H1 (cell line): Measurements from ENCODE around the gene ZNF8. TPM values are rescaled to one million over a fixed set of nuclear protein-coding genes. Genes with fewer than 3 reads are reported as not detected.

Experiments used
- CTCF ChIA-PET: fragments of 300-600 bp; sonication (Branson Sonifier 250); formaldehyde crosslinking; loops from one replicate; lab custom pipeline; 2021; ENCODE audit not compliant: partially characterized antibody; lab: Charles Lee
- POLR2A ChIA-PET: fragments of 300-600 bp; sonication (Branson Sonifier 250); formaldehyde crosslinking; loops from one replicate; lab custom pipeline; 2021; ENCODE audit warnings: inconsistent platforms; ENCODE audit not compliant: partially characterized antibody; lab: Charles Lee
- DNase-seq, 2 experiments: peaks; one replicate each; pipeline versions ENCODE4 v3.0.0 to v3.0.0-alpha.2; 2010 to 2022; ENCODE audit warnings: low spot score in 2 of 2, low read depth in 1 of 2, mixed read lengths in 1 of 2
- FAIRE-seq: peaks from 2 replicates; lab custom pipeline; 2011; peaks lifted over from hg19 to GRCh38; lab: Jason Lieb, UNC
- H2AFZ ChIP-seq: 2 replicates; pipeline ENCODE4 v1.8.1; 2012; ENCODE audit warnings: low read length, inconsistent platforms
- H2AK5ac ChIP-seq: 2 replicates; pipeline ENCODE4 v1.6.1; 2013; ENCODE audit warnings: low read depth, low read length
- H2BK120ac ChIP-seq: replicated peaks from 2 replicates; pipeline ENCODE3; 2013; ENCODE audit warnings: low read depth, low read length, inconsistent platforms
- H2BK12ac ChIP-seq: 2 replicates; pipeline ENCODE4 v1.6.1; 2013; ENCODE audit warnings: low read depth, low read length
- H2BK15ac ChIP-seq: 2 replicates; pipeline ENCODE4 v1.6.1; 2013; ENCODE audit warnings: low read length
- H2BK20ac ChIP-seq: 2 replicates; pipeline ENCODE4 v1.6.1; 2013; ENCODE audit warnings: low read length
- H2BK5ac ChIP-seq: 2 replicates; pipeline ENCODE4 v1.6.1; 2013; ENCODE audit warnings: low read depth, low read length
- H3K14ac ChIP-seq: 2 replicates; pipeline ENCODE4 v1.6.1; 2013; ENCODE audit warnings: inconsistent platforms; ENCODE audit not compliant: insufficient read length
- H3K18ac ChIP-seq: 2 replicates; pipeline ENCODE4 v1.6.1; 2013; ENCODE audit warnings: low read length; ENCODE audit errors: extremely low read depth
- H3K23ac ChIP-seq: 2 replicates; pipeline ENCODE4 v1.6.1; 2013; ENCODE audit warnings: inconsistent platforms; ENCODE audit not compliant: insufficient read length
- H3K23me2 ChIP-seq: 2 replicates; pipeline ENCODE4 v1.6.1; 2013; ENCODE audit warnings: low read depth, low read length
- H3K27ac ChIP-seq: 2 replicates; pipeline ENCODE4 v1.6.1; 2011; ENCODE audit warnings: low read depth, low read length, inconsistent platforms
- H3K27me3 ChIP-seq, 4 experiments: replicated peaks in 1 of 4; 1 replicate in 1 of 4; 2 replicates in 3 of 4; pipeline versions ENCODE4 v1.6.1 to v1.8.1; 2011 to 2013; ENCODE audit warnings: low read length in 3 of 4, mild to moderate bottlenecking in 3 of 4, inconsistent platforms in 2 of 4, mixed read lengths in 2 of 4, moderate library complexity in 1 of 4; ENCODE audit not compliant: control insufficient read depth in 3 of 4, insufficient read depth in 3 of 4; ENCODE audit errors: extremely low read depth in 1 of 4
- H3K36me3 ChIP-seq, 4 experiments: 2 replicates each; pipeline versions ENCODE4 v1.6.1 to v1.8.1; 2011 to 2013; ENCODE audit warnings: mild to moderate bottlenecking in 4 of 4, low read length in 3 of 4, moderate library complexity in 2 of 4, control low read depth in 1 of 4, inconsistent platforms in 1 of 4; ENCODE audit not compliant: insufficient read depth in 4 of 4, control insufficient read depth in 2 of 4
- H3K4ac ChIP-seq: replicated peaks from 2 replicates; pipeline ENCODE3; 2013; ENCODE audit warnings: low read length, low read depth, mixed read lengths, inconsistent platforms; ENCODE audit not compliant: insufficient read length
- H3K4me1 ChIP-seq, 4 experiments: replicated peaks in 1 of 4; 1 replicate in 1 of 4; 2 replicates in 3 of 4; pipeline versions ENCODE4 v1.6.1 to v1.8.1; 2011 to 2013; ENCODE audit warnings: low read length in 3 of 4, inconsistent platforms in 2 of 4, mixed read lengths in 1 of 4; ENCODE audit not compliant: insufficient read depth in 4 of 4, control insufficient read depth in 3 of 4
- H3K4me2 ChIP-seq, 2 experiments: 2 replicates each; pipeline versions ENCODE4 v1.6.1 to v1.8.1; 2011 to 2013; ENCODE audit warnings: low read depth in 2 of 2, low read length in 2 of 2, control low read depth in 1 of 2, inconsistent platforms in 1 of 2, mild to moderate bottlenecking in 1 of 2; ENCODE audit not compliant: insufficient read depth in 1 of 2
- H3K4me3 ChIP-seq, 4 experiments: fragments of 200-600, 300-600 bp in 1 of 4; sonication (generic), shearing (Covaris generic), sonication (Bioruptor Twin) in 1 of 4; 2 replicates each; pipeline versions ENCODE4 v1.5.1 to v1.8.1; 2011 to 2016; ENCODE audit warnings: low read length in 4 of 4, low read depth in 3 of 4, control low read depth in 2 of 4, inconsistent platforms in 2 of 4, mild to moderate bottlenecking in 2 of 4, mixed read lengths in 1 of 4, moderate library complexity in 1 of 4; ENCODE audit not compliant: insufficient read depth in 2 of 4; ENCODE audit errors: extremely low read depth in 1 of 4
- H3K56ac ChIP-seq: replicated peaks from 2 replicates; pipeline ENCODE3; 2013; ENCODE audit warnings: low read depth, mild to moderate bottlenecking, mixed read lengths, low read length, inconsistent platforms; ENCODE audit not compliant: insufficient read length
- H3K79me1 ChIP-seq: 2 replicates; pipeline ENCODE4 v1.6.1; 2013; ENCODE audit warnings: low read depth, low read length, control low read depth
- H3K79me2 ChIP-seq, 2 experiments: 2 replicates each; pipeline versions ENCODE4 v1.6.1 to v1.8.1; 2012 to 2013; ENCODE audit warnings: low read length in 2 of 2, mild to moderate bottlenecking in 2 of 2, inconsistent platforms in 1 of 2; ENCODE audit not compliant: insufficient read depth in 2 of 2, control insufficient read depth in 1 of 2
- H3K9ac ChIP-seq, 4 experiments: replicated peaks in 1 of 4; 1 replicate in 1 of 4; 2 replicates in 3 of 4; pipeline versions ENCODE4 v1.6.1 to v1.8.1; 2011 to 2013; ENCODE audit warnings: low read depth in 3 of 4, low read length in 3 of 4, control low read depth in 2 of 4, mild to moderate bottlenecking in 2 of 4, moderate library complexity in 2 of 4, inconsistent platforms in 1 of 4; ENCODE audit errors: extremely low read depth in 1 of 4
- H3K9me3 ChIP-seq, 2 experiments: 2 replicates each; pipeline versions ENCODE4 v1.6.1 to v1.8.1; 2012 to 2013; ENCODE audit warnings: mild to moderate bottlenecking in 2 of 2, moderate library complexity in 2 of 2, control low read depth in 1 of 2, inconsistent platforms in 1 of 2, low read depth in 1 of 2, low read length in 1 of 2, mixed read lengths in 1 of 2; ENCODE audit not compliant: insufficient read depth in 2 of 2
- H4K20me1 ChIP-seq, 2 experiments: replicated peaks in 1 of 2; 2 replicates each; pipeline versions ENCODE3 to v1.8.1; 2011 to 2013; ENCODE audit warnings: inconsistent platforms in 2 of 2, low read length in 2 of 2, mild to moderate bottlenecking in 1 of 2; ENCODE audit not compliant: insufficient read depth in 2 of 2, control insufficient read depth in 1 of 2
- H4K5ac ChIP-seq: 2 replicates; pipeline ENCODE4 v1.6.1; 2013; ENCODE audit warnings: low read length, low read depth, mixed read lengths, inconsistent platforms; ENCODE audit not compliant: insufficient read length
- H4K8ac ChIP-seq: 2 replicates; pipeline ENCODE4 v1.8.0; 2013; ENCODE audit warnings: mild to moderate bottlenecking, moderate library complexity, low read length, inconsistent platforms; ENCODE audit not compliant: insufficient read depth; ENCODE audit errors: extremely low read depth
- H4K91ac ChIP-seq: replicated peaks from 2 replicates; pipeline ENCODE3; 2013; ENCODE audit warnings: low read length, mixed read lengths, inconsistent platforms; ENCODE audit not compliant: insufficient read length
- EGR1 ChIP-seq: IDR thresholded peaks from 2 replicates; pipeline ENCODE4 v1.6.1; 2011; ENCODE audit warnings: low read depth, low read length, borderline replicate concordance
- KDM4A ChIP-seq: IDR thresholded peaks from one replicate; pipeline ENCODE4 v1.7.1; 2012; ENCODE audit warnings: low read depth, mild to moderate bottlenecking, moderate library complexity, low read length, inconsistent platforms; ENCODE audit not compliant: severe bottlenecking
- KDM5A ChIP-seq: fragments of 200-600 bp; IDR thresholded peaks from 2 replicates; pipeline ENCODE4 v1.7.1; 2012; ENCODE audit warnings: mild to moderate bottlenecking, low read length, inconsistent platforms, mixed read lengths
- RFX5 ChIP-seq: IDR thresholded peaks from 2 replicates; pipeline ENCODE4 v1.6.1; 2011; ENCODE audit warnings: low read depth, low read length, improper control_type of control experiment, borderline replicate concordance
- SIRT6 ChIP-seq: IDR thresholded peaks from one replicate; pipeline ENCODE4 v1.7.1; 2012; ENCODE audit warnings: low read length, inconsistent platforms
- SP2 ChIP-seq: IDR thresholded peaks from 2 replicates; pipeline ENCODE4 v1.6.1; 2012; ENCODE audit warnings: mild to moderate bottlenecking, low read length, inconsistent platforms
- WGBS, 2 experiments: shearing (Covaris generic) in 1 of 2; methylation state at CpG; one replicate each; pipeline versions ENCODE4 v1.1.6 to v1.1.7; 2013 to 2015; ENCODE audit warnings: low lambda C conversion rate in 2 of 2, mixed read lengths in 2 of 2, inconsistent platforms in 1 of 2, low coverage in 1 of 2, missing lambda C conversion rate in 1 of 2; ENCODE audit not compliant: insufficient replicate concordance in 2 of 2, insufficient coverage in 1 of 2, insufficient read length in 1 of 2; ENCODE audit errors: extremely low coverage in 1 of 2, missing lambda C conversion rate in 1 of 2; 5-methylcytosine and 5-hydroxymethylcytosine counted together
- polyA plus RNA-seq, 7 experiments: library from polyadenylated mRNA; depleted of rRNA in 3 of 7; stranded (reverse) in 5 of 7; unstranded in 2 of 7; fragments of >200 nt in 5 of 7; fragments of 200-250 nt in 2 of 7; gene quantifications; 1 replicate in 5 of 7; 2 replicates in 1 of 7; 4 replicates in 1 of 7; pipeline versions ENCODE4 v1.2.1 to v1.2.3, GENCODE V29; 2011 to 2013; ENCODE audit warnings: missing spikeins in 2 of 7, mixed read lengths in 2 of 7
- total RNA-seq: library from RNA; stranded (reverse); fragmentation: NEBNext Ultra II Directional; extraction: Animal tissue kit (Norgen Biotek cat#: 25700); gene quantifications from 2 replicates; pipeline ENCODE4 v1.2.1, GENCODE V29; 2021
- TF ChIP-seq, protein P1 (sequence below): IDR thresholded peaks from 2 replicates; pipeline ENCODE4 v1.6.1; 2012; ENCODE audit warnings: inconsistent platforms
- TF ChIP-seq, protein P2 (sequence below), 3 experiments: IDR thresholded peaks; 1 replicate in 2 of 3; 2 replicates in 1 of 3; pipeline versions ENCODE4 v1.5.1 to v1.6.1; 2011; ENCODE audit warnings: low read length in 3 of 3, mild to moderate bottlenecking in 3 of 3, inconsistent platforms in 2 of 3, low read depth in 1 of 3, moderate library complexity in 1 of 3; ENCODE audit not compliant: insufficient read depth in 1 of 3; ENCODE audit errors: control extremely low read depth in 1 of 3
- TF ChIP-seq, protein P3 (sequence below): IDR thresholded peaks from 2 replicates; pipeline ENCODE4 v1.6.1; 2012; ENCODE audit warnings: inconsistent platforms

Gene ZNF8
- total and polyA plus RNA-seq, 2 of the 8 experiments (the other 6 are each of a cell fraction or from before 2014, with no cell fraction given), result 9.2 to 21.5 TPM

DNA sequence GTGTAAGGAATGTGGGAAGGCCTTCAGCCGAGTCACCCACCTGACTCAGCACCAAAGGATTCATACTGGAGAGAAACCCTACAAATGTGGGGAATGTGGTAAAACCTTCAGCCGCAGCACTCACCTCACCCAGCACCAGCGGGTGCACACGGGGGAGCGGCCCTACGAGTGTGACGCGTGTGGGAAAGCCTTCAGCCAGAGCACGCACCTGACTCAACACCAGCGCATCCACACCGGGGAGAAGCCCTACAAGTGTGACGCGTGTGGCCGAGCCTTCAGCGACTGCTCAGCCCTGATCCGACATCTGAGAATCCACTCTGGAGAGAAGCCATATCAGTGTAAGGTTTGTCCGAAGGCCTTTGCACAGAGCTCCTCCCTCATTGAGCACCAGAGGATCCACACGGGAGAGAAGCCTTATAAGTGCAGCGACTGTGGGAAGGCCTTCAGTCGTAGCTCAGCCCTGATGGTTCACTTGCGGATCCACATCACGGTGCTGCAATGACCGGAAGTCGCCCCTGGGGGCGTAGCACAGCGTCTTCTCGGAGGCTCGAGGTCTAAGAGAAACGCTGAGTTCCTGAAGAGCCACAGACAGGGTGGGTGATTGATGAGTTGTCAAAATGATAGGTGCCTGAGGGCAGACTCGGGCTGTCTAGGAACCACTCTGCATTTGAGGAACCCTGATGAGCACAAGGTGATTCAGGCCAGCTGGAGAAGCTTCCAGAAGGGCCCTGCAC lies 60.2 kb downstream of the ZNF8 start:
- Histone ChIP-seq H3K23me2 (no peaks in the 10 kb centered on the region), H3K79me2 (no peaks in the 10 kb centered on the region), H3K27ac (no peak overlapping the region), H3K27me3 (no peaks in the 10 kb centered on the region), H3K18ac (no peak overlapping the region), H3K23ac (no peak overlapping the region), H2AK5ac (no peak overlapping the region), H4K91ac (no peak overlapping the region), H2BK120ac (no peak overlapping the region), H3K4me1 (no peaks in the 10 kb centered on the region), H3K4me2 (no peak overlapping the region), H3K9ac (no peak overlapping the region), H2AFZ (no peak overlapping the region), H3K14ac (no peak overlapping the region), H3K4me3 (no peak overlapping the region), H4K20me1 (peaks cover 3 to 8% of the 10 kb centered on the region in 2 experiments), H3K56ac (no peak overlapping the region), H3K9me3 (peaks cover 5 to 6% of the 10 kb centered on the region in 2 experiments; a peak in 2 of 4 replicates), H3K79me1 (no peaks in the 10 kb centered on the region), H2BK5ac (no peak overlapping the region), H3K4ac (no peak overlapping the region), H2BK12ac (no peak overlapping the region), H4K8ac (no peak overlapping the region; the same call in 1 of the 2 replicates), H2BK15ac (no peak overlapping the region), H2BK20ac (no peak overlapping the region), H4K5ac (no peak overlapping the region), H3K36me3 (peaks cover 0 to 9% (median 3%) of the 10 kb centered on the region in 4 experiments; a peak in 3 of 8 replicates)
- POLR2A ChIA-PET, result interaction anchor here (1.0 to 1.7 kb wide), 3 partner anchors 12 to 56 kb away, joined by 3 to 5 read pairs (median 3); partner anchors contain the start of genes RNF225, ZNF497 and ZSCAN22
- FAIRE-seq (no peak), DNase-seq (peak in 1 of 2 experiments; percentile 81)
- CTCF ChIA-PET, result interaction anchor here (0.5 to 3.7 kb wide), 20 partner anchors 9 to 588 kb away, joined by 3 to 30 read pairs (median 4); partner anchors contain the start of gene A1BG
- 88% methylated on average over 30 of the region's 30 CpGs; no CpG with 5 or more reads in 1 of the 2 experiments for WGBS, 2 experiments
- TF ChIP-seq SIRT6, result no peak
- TF ChIP-seq KDM5A, result no peak
- TF ChIP-seq RFX5, result no peak
- TF ChIP-seq, protein P1, sequence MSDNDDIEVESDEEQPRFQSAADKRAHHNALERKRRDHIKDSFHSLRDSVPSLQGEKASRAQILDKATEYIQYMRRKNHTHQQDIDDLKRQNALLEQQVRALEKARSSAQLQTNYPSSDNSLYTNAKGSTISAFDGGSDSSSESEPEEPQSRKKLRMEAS, result no peak
- TF ChIP-seq EGR1, result no peak
- no peak for TF ChIP-seq SP2
- TF ChIP-seq KDM4A, result no peak
- TF ChIP-seq, protein P2, sequence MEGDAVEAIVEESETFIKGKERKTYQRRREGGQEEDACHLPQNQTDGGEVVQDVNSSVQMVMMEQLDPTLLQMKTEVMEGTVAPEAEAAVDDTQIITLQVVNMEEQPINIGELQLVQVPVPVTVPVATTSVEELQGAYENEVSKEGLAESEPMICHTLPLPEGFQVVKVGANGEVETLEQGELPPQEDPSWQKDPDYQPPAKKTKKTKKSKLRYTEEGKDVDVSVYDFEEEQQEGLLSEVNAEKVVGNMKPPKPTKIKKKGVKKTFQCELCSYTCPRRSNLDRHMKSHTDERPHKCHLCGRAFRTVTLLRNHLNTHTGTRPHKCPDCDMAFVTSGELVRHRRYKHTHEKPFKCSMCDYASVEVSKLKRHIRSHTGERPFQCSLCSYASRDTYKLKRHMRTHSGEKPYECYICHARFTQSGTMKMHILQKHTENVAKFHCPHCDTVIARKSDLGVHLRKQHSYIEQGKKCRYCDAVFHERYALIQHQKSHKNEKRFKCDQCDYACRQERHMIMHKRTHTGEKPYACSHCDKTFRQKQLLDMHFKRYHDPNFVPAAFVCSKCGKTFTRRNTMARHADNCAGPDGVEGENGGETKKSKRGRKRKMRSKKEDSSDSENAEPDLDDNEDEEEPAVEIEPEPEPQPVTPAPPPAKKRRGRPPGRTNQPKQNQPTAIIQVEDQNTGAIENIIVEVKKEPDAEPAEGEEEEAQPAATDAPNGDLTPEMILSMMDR (IDR thresholded peaks at IDR 0.05; ENCODE audit: control extremely low read depth in 1 of 3, insufficient read depth in 1 of 3, low read depth in 1 of 3, low read length in 3 of 3), result peak; percentile 54 to 76 (median 71)
- TF ChIP-seq, protein P3, sequence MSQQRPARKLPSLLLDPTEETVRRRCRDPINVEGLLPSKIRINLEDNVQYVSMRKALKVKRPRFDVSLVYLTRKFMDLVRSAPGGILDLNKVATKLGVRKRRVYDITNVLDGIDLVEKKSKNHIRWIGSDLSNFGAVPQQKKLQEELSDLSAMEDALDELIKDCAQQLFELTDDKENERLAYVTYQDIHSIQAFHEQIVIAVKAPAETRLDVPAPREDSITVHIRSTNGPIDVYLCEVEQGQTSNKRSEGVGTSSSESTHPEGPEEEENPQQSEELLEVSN, result no peak
